Activated CD8-positive, alpha-beta T cell treated with anti-CD3 and anti-CD28 coated beads for 36 hours (primary cell): ENCODE results near the gene SLC7A5. TPM values are rescaled to one million over a fixed set of nuclear protein-coding genes. Genes with fewer than 3 reads are reported as not detected.

ENCODE experiments used
- ATAC-seq: fragments of 200-7000 bp; cut with Tn5 transposase; one replicate; pipeline ENCODE4 v1.10.0; 2021; ENCODE audit warnings: mild to moderate bottlenecking, moderate library complexity
- CTCF ChIA-PET: fragments of 350-600 bp; sonication (Branson Sonifier 250); formaldehyde crosslinking; loops from one replicate; lab custom pipeline; 2021; ENCODE audit warnings: antibody characterized with exemption; lab: Charles Lee
- POLR2A ChIA-PET: fragments of 350-600 bp; sonication (Branson Sonifier 250); formaldehyde crosslinking; loops from one replicate; lab custom pipeline; 2021; ENCODE audit warnings: antibody characterized with exemption; lab: Charles Lee
- DNase-seq: peaks from one replicate; pipeline ENCODE4 v3.0.0-alpha.2; 2020
- H3K27ac Mint-ChIP-seq: one replicate; pipeline ENCODE4 v1.8.0; 2021; ENCODE audit warnings: mild to moderate bottlenecking, mixed read lengths
- H3K27me3 Mint-ChIP-seq: one replicate; pipeline ENCODE4 v1.8.0; 2021; ENCODE audit warnings: mixed read lengths
- H3K36me3 Mint-ChIP-seq: one replicate; pipeline ENCODE4 v1.8.0; 2021; ENCODE audit warnings: low read depth, mixed read lengths
- H3K4me1 Mint-ChIP-seq: one replicate; pipeline ENCODE4 v1.8.0; 2021; ENCODE audit warnings: low read depth, mixed read lengths
- H3K4me3 Mint-ChIP-seq: one replicate; pipeline ENCODE4 v1.8.0; 2021; ENCODE audit warnings: mild to moderate bottlenecking, moderate library complexity, mixed read lengths
- H3K9me3 Mint-ChIP-seq: one replicate; pipeline ENCODE4 v1.8.0; 2021; ENCODE audit warnings: mixed read lengths
- CTCF ChIP-seq: fragments of 200-600 bp; IDR thresholded peaks from one replicate; pipeline ENCODE4 v1.8.0; 2022; ENCODE audit warnings: antibody characterized with exemption, mild to moderate bottlenecking
- intact Hi-C: fragments of 100-400 bp; cut with micrococcal nuclease; formaldehyde crosslinking; loops from one replicate; pipeline ENCODE4 v1.10.0; 2022
- total RNA-seq, 2 experiments: library from RNA; stranded (reverse); gene quantifications; one replicate each; pipeline ENCODE4 v1.2.3, GENCODE V29; 2021

SLC7A5 gene
- total RNA-seq, 2 experiments from 2014 or later: 230 to 236 TPM

GRCh38 chr16:87824991-87825841 lies 44.1 kb downstream of the SLC7A5 start:
- H3K4me1 Mint-ChIP-seq: peaks cover 9% of the 10 kb centered on the region
- no peaks in the 10 kb centered on the region for H3K9me3 Mint-ChIP-seq
- no peak overlapping the region for H3K27ac Mint-ChIP-seq
- TF ChIP-seq CTCF: no peak
- H3K36me3 Mint-ChIP-seq: peaks cover 7% of the 10 kb centered on the region
- ATAC-seq (no peak), DNase-seq (no peak)
- no peaks in the 10 kb centered on the region for H3K27me3 Mint-ChIP-seq
- ChIA-PET CTCF (interaction anchor here (1.0 to 2.6 kb wide), 2 partner anchors 25 to 46 kb away, joined by 6 to 8 read pairs; no protein-coding TSS in a partner anchor), POLR2A (interaction anchor here (0.6 to 2.6 kb wide), 5 partner anchors 9 to 28 kb away, joined by 3 to 12 read pairs (median 5); no protein-coding TSS in a partner anchor)
- H3K4me3 Mint-ChIP-seq: no peak overlapping the region
- intact Hi-C loops: no loop called here

GRCh38 chr16:87824016-87824990 lies 45.0 kb downstream of the SLC7A5 start:
- Mint-ChIP-seq H3K9me3 (no peaks in the 10 kb centered on the region), H3K4me3 (no peak overlapping the region), H3K27ac (no peak overlapping the region), H3K36me3 (no peaks in the 10 kb centered on the region), H3K4me1 (peaks cover 9% of the 10 kb centered on the region), H3K27me3 (no peaks in the 10 kb centered on the region)
- ChIA-PET CTCF (interaction anchor here (2.6 kb wide), 1 partner anchor 45 kb away, joined by 8 read pairs; no protein-coding TSS in a partner anchor), POLR2A (interaction anchor here (1.2 to 2.6 kb wide), 3 partner anchors 8 to 18 kb away, joined by 5 to 12 read pairs (median 11); no protein-coding TSS in a partner anchor)
- intact Hi-C loops: no loop called here
- ATAC-seq: no peak
- TF ChIP-seq CTCF: no peak
- no peak for DNase-seq

- CTCF ChIA-PET: interaction anchor here (1.3 kb wide), 1 partner anchor 52 kb away, joined by 4 read pairs; no protein-coding TSS in a partner anchor
These were observed 46.0 kb downstream of the SLC7A5 start for GRCh38 chr16:87823181-87823929.

More at GRCh38 chr16:87823181-87823929, 46.0 kb downstream of the SLC7A5 start:
- ATAC-seq (no peak), DNase-seq (no peak)
- Mint-ChIP-seq H3K27ac (no peak overlapping the region), H3K36me3 (no peaks in the 10 kb centered on the region), H3K4me3 (no peak overlapping the region), H3K27me3 (no peaks in the 10 kb centered on the region), H3K9me3 (no peaks in the 10 kb centered on the region), H3K4me1 (peaks cover 9% of the 10 kb centered on the region)
- TF ChIP-seq CTCF: no peak
- intact Hi-C loops: no loop called here
- POLR2A ChIA-PET: interaction anchor here (2.6 kb wide), 1 partner anchor 17 kb away, joined by 11 read pairs; no protein-coding TSS in a partner anchor
